Skeletal muscle tissue (tissue), 4 donors: Measurements from ENCODE around the gene PRMT3. TPM values are rescaled to one million over a fixed set of nuclear protein-coding genes. Genes with fewer than 3 reads are reported as not detected.

Experiments used
- H3K27ac ChIP-seq: one replicate; pipeline ENCODE4 v1.7.0; 2013; ENCODE audit warnings: mild to moderate bottlenecking, low read depth, low read length, inconsistent platforms
- H3K27me3 ChIP-seq, 3 donors: one replicate each; pipeline ENCODE4 v1.7.0; 2013; ENCODE audit warnings: low read length in 3 of 3; ENCODE audit not compliant: control insufficient read depth in 3 of 3, insufficient read depth in 3 of 3
- H3K36me3 ChIP-seq, 3 donors: one replicate each; pipeline ENCODE4 v1.7.0; 2013; ENCODE audit warnings: low read length in 3 of 3; ENCODE audit not compliant: control insufficient read depth in 3 of 3, insufficient read depth in 3 of 3
- H3K4me1 ChIP-seq, 3 donors: one replicate each; pipeline ENCODE4 v1.7.0; 2013; ENCODE audit warnings: low read length in 3 of 3, mild to moderate bottlenecking in 3 of 3; ENCODE audit not compliant: control insufficient read depth in 3 of 3, insufficient read depth in 3 of 3
- H3K4me3 ChIP-seq, 3 donors: one replicate each; pipeline ENCODE4 v1.7.0; 2013; ENCODE audit warnings: low read length in 3 of 3
- H3K9ac ChIP-seq, 3 donors: one replicate each; pipeline ENCODE4 v1.7.0; 2013; ENCODE audit warnings: low read length in 3 of 3, mild to moderate bottlenecking in 3 of 3, moderate library complexity in 2 of 3, low read depth in 1 of 3
- H3K9me3 ChIP-seq, 3 donors: one replicate each; pipeline ENCODE4 v1.7.0; 2013; ENCODE audit warnings: low read length in 3 of 3; ENCODE audit not compliant: control insufficient read depth in 3 of 3
- total RNA-seq: library from RNA; depleted of rRNA; stranded (reverse); fragments of >200 nt; gene quantifications from one replicate; pipeline ENCODE4 v1.2.3, GENCODE V29; 2014
- donor health status: Osteomylitis.

PRMT3 gene
- total RNA-seq, 1 donor from 2014 or later, result 17.2 TPM

DNA sequence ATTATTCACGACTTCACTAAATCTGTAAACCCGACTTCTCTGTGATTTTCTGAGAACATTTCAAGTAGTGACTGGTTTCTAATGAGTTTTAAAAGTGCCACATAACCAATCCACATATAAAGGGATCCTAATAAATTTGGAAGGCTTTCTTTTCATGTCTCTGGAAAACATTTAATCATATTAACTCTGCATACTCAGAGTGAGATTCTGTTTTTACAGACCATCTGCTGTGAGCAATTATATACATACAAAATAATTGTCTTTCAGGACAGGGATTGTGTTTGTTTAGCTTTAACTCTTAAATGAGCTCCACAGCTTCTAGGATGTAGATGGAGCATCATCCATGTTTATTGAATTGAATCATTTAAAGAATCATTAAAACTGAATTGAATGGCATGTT, 65.1 kb downstream of the PRMT3 start:
- Histone ChIP-seq H3K4me1 (no peaks in the 10 kb centered on the region), H3K27me3 (no peaks in the 10 kb centered on the region), H3K4me3 (no peak overlapping the region), H3K27ac (no peak overlapping the region), H3K36me3 (peaks cover 0 to 4% (median 0%) of the 10 kb centered on the region in 3 donors), H3K9ac (no peak overlapping the region), H3K9me3 (no peaks in the 10 kb centered on the region)

DNA sequence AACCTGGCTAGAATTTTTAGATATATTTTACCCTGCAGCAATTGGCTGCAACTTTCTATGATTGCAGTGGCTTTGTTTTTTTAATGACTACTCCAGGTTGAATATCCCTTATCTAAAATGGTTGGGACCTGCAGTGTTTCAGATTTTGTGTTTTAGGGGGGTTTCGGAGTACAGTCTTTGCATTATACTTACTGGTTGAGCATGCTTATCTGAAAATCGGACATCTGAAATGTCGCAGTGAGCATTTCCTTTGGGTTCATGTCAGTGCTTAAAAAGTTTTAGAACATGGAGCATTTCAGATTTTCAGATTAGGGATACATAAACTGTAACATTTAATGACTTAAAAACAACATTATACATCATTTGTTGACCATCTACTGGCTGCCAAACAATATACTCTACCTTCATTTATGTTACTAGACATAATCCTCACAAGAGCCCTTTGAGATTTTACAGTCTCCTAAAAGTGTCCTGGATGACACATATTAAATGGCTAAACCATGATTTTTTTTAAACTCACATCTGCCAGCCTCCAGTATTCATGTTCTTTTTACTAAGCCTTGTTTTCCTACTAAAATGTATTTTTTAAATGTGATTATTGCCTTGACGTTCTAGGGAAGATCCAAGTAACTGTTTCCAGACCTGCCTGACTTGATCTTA, 66.3 kb downstream of the PRMT3 start:
- Histone ChIP-seq H3K9ac (no peak overlapping the region), H3K4me3 (no peak overlapping the region), H3K27me3 (no peaks in the 10 kb centered on the region), H3K9me3 (no peaks in the 10 kb centered on the region), H3K36me3 (peaks cover 0 to 4% (median 0%) of the 10 kb centered on the region in 3 donors), H3K4me1 (no peaks in the 10 kb centered on the region), H3K27ac (no peak overlapping the region)

DNA sequence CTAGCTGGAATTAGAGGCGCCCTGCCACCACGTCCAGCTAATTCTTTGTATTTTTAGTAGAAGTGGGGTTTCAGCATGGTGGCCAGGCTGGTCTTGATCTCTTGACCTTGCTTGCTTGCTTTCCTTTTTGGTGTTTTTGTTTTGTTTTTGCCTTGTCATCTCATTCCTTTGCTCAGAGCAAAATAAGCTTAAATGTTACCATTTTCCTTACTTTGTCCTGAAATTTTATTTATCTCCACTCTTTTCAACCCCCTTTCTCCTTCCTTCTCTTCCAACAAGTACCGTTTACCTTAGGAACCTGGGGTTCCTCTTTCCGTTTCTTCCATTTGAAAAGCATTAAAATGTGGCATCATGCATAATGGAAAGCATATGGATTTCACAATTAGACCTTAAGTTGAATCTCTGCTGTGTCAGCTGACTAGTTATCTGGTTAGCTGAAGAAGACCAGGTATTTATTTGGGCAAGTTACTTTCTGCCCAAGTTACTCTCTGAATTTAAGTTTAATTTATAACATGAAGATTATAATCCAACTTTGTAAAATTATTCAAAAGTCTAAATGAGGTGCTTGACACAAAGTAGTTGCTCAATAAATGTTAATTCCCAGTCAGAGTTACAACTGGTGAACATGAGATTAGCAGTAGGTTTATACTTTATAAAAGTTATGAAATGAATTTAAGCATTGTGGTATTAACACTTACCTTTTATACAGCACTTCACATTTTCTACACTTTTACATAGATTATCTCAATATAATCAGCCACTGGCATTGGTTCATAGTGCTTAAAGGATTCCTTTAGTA, 69.7 kb downstream of the PRMT3 start:
- no peaks in the 10 kb centered on the region for H3K9me3 ChIP-seq
- H3K4me1 ChIP-seq, result no peaks in the 10 kb centered on the region
- peaks cover 0 to 4% (median 0%) of the 10 kb centered on the region in 3 donors for H3K36me3 ChIP-seq
- no peak overlapping the region for H3K9ac ChIP-seq
- H3K4me3 ChIP-seq, result no peak overlapping the region
- H3K27me3 ChIP-seq, result no peaks in the 10 kb centered on the region
- H3K27ac ChIP-seq, result no peak overlapping the region

DNA sequence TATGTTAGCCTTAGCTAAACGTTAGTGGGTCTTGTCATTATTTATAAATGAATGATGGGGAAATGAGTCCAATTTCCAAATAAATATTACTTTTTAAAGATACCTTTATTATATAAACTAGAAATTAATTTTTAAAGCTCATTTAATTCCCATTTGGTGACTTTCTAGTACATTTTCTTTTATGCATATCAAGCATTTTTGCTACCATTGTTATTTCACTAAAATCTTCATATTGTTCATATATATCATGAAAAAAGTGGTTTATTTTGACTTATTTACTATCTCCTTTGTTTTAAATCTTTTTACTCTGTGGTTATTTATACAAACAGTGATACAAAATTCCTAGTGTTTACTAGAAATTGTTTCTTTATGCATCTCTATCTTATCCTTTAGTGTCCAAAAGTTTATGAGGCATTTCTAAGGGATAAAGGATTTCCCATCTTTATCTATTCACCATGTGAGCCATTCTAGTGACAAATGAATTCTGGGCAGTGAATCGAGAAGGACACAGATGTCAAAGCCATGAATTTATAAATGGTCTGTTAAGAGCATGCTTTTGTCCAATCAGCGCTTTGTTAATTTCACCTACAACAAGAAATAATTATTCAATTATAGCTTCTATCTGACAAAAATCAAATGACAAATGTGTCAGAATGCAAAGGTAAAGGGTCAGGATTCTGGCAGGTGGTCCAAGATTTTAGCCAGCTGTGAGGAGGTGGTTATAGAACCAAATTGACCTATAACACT, 70.6 kb downstream of the PRMT3 start:
- H3K27me3 ChIP-seq, result no peaks in the 10 kb centered on the region
- H3K9ac ChIP-seq, result no peak overlapping the region
- no peaks in the 10 kb centered on the region for H3K4me1 ChIP-seq
- no peaks in the 10 kb centered on the region for H3K36me3 ChIP-seq
- H3K9me3 ChIP-seq, result no peaks in the 10 kb centered on the region
- no peak overlapping the region for H3K27ac ChIP-seq
- no peak overlapping the region for H3K4me3 ChIP-seq

DNA sequence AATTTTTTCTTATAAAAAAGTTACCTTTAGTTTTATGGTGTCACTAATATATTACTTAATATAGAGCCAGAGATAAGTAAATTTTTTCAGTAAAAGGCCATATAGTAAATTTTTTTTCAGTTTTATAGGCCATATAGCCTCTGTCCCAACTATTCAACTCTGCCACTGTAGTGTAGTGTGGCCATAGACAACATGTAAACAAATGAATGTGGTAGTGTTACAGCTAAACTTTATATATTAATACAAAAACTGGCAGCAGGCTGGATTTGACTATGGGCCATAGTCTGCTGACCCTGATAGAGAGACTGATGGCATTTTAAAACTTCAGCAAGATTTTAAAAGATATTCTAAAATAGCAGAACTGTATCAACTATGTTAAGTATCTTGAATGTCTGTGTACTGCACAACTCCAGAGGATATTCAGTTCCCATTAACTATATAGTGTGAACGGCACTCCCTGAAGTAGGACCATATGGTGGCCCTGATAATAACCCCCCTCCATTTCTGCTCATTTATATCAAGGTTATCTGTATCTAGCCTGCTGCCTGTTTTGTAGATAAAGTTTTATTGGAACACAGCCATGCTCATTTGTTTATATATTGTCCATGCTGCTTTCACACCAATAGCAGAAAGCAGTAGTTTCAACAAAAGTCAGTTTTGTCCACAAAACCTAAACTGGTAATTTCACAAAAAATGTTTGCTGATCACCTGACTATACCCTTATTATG, 71.6 kb downstream of the PRMT3 start:
- H3K27ac ChIP-seq, result no peak overlapping the region
- H3K36me3 ChIP-seq, result no peaks in the 10 kb centered on the region
- H3K9ac ChIP-seq, result no peak overlapping the region
- H3K4me1 ChIP-seq, result no peaks in the 10 kb centered on the region
- H3K9me3 ChIP-seq, result no peaks in the 10 kb centered on the region
- no peak overlapping the region for H3K4me3 ChIP-seq
- H3K27me3 ChIP-seq, result no peaks in the 10 kb centered on the region

DNA sequence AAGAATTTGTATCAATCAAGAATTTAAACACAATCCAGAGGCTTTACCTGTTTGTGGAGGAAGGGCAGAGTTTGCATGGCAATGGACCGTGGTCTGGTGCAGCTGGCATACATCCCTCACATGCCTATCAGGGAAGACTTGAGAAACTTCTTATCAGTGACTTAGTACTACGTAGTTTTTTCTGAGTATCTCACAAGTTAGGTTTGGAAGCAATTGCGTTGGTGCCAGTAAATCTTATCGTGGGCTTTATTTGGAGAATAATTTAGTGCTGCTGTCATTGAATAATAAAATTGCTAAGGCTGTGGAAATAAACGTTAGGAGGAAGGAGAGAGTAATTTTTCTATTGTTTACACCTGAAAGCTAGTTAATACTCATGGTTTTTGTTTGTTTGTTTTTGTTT, 72.3 kb downstream of the PRMT3 start:
- Histone ChIP-seq H3K9ac (no peak overlapping the region), H3K27ac (no peak overlapping the region), H3K4me1 (no peaks in the 10 kb centered on the region), H3K4me3 (no peak overlapping the region), H3K36me3 (peaks cover 0 to 3% (median 0%) of the 10 kb centered on the region in 3 donors), H3K9me3 (no peaks in the 10 kb centered on the region), H3K27me3 (no peaks in the 10 kb centered on the region)

DNA sequence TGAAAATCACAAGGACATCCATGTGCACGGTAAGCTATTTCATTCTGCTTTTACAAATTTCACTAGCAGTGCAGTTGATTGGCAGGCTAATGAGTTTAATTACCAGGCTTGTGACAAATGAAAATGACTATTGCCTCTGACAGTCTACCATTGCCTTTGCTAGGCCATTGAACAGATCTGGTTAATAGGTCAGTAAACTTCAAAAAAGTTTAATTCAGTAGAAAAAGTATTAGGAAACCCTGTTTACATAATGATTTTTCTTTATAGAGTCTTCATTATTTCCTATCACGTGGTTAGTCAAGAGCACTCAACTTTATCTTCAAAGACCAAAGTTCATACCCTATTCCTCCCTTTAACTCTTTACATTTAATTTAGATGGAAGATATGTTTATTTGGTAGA, 77.0 kb downstream of the PRMT3 start:
- Histone ChIP-seq H3K27me3 (no peaks in the 10 kb centered on the region), H3K4me3 (no peak overlapping the region), H3K9me3 (no peaks in the 10 kb centered on the region), H3K27ac (no peak overlapping the region), H3K36me3 (peaks cover 0 to 3% (median 0%) of the 10 kb centered on the region in 3 donors), H3K4me1 (no peaks in the 10 kb centered on the region), H3K9ac (no peak overlapping the region)

DNA sequence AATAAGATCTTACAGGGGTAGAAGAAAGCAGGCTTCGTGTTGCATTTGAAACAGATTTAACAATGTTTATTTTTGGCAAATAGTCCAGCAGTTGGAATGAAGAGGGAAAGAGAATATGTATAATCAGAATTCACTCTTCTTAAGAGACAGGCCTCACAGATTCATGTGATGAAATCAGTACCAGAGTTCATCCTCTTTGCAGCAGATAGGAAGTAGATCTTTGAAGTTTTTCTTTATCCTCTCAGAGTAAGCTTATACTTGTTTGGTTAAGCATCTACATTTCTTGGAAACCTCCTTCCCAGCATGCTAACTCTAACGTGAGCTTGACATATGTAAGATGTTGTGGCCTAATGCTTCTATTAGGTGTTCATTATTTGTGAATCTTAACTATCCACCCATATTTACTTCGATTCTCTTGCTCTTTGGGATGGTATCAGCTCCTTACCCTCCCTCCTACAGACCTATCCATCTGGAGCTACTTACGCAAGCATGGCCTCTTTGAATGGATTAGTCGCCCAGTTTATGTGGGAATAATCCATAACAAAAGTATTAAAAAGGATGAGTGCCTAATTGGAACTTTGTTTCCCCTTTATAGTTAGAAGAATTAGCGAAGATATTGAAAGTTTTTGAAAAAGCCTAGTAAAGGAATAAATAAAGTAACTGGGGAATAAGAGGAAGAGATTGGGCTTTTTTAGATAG, 80.1 kb downstream of the PRMT3 start:
- H3K4me1 ChIP-seq, result no peaks in the 10 kb centered on the region
- no peak overlapping the region for H3K4me3 ChIP-seq
- H3K9me3 ChIP-seq, result no peaks in the 10 kb centered on the region
- peaks cover 0 to 3% (median 3%) of the 10 kb centered on the region in 3 donors for H3K36me3 ChIP-seq
- no peaks in the 10 kb centered on the region for H3K27me3 ChIP-seq
- H3K9ac ChIP-seq, result no peak overlapping the region
- no peak overlapping the region for H3K27ac ChIP-seq

DNA sequence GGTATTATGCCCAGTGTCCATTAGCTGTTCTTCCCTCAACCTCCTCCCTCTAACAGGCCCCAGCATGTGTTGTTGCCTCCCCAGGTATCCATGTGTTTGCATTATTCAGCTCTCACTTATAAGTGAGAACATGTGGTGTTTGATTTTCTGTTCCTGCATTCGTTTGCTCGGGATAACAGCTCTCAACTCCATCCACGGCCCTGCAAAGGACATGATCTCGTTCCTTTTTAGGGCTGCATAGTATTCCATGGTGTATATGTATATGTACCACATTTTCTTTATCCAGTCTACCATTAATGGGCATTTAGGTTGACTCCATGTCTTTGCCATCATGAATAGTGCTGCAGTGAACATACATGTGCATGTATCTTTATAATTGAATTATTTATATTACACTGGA, 82.8 kb downstream of the PRMT3 start:
- no peaks in the 10 kb centered on the region for H3K9me3 ChIP-seq
- H3K4me3 ChIP-seq, result no peak overlapping the region
- H3K27ac ChIP-seq, result no peak overlapping the region
- no peaks in the 10 kb centered on the region for H3K27me3 ChIP-seq
- peaks cover 0 to 3% (median 0%) of the 10 kb centered on the region in 3 donors for H3K36me3 ChIP-seq
- H3K4me1 ChIP-seq, result peaks cover 0 to 7% (median 4%) of the 10 kb centered on the region in 3 donors
- H3K9ac ChIP-seq, result no peak overlapping the region
